Measurements from ENCODE around the gene TOGARAM1.
A peak's percentile ranks its signal among the peaks of the same experiment; 100 is the strongest.

Gene TOGARAM1, protein sequence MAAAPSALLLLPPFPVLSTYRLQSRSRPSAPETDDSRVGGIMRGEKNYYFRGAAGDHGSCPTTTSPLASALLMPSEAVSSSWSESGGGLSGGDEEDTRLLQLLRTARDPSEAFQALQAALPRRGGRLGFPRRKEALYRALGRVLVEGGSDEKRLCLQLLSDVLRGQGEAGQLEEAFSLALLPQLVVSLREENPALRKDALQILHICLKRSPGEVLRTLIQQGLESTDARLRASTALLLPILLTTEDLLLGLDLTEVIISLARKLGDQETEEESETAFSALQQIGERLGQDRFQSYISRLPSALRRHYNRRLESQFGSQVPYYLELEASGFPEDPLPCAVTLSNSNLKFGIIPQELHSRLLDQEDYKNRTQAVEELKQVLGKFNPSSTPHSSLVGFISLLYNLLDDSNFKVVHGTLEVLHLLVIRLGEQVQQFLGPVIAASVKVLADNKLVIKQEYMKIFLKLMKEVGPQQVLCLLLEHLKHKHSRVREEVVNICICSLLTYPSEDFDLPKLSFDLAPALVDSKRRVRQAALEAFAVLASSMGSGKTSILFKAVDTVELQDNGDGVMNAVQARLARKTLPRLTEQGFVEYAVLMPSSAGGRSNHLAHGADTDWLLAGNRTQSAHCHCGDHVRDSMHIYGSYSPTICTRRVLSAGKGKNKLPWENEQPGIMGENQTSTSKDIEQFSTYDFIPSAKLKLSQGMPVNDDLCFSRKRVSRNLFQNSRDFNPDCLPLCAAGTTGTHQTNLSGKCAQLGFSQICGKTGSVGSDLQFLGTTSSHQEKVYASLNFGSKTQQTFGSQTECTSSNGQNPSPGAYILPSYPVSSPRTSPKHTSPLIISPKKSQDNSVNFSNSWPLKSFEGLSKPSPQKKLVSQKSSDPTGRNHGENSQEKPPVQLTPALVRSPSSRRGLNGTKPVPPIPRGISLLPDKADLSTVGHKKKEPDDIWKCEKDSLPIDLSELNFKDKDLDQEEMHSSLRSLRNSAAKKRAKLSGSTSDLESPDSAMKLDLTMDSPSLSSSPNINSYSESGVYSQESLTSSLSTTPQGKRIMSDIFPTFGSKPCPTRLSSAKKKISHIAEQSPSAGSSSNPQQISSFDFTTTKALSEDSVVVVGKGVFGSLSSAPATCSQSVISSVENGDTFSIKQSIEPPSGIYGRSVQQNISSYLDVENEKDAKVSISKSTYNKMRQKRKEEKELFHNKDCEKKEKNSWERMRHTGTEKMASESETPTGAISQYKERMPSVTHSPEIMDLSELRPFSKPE (N-terminal part only)

GRCh38 chr14:44961554-44962333 is at the start of gene TOGARAM1, which contains the start of gene KLHL28:
Gene TOGARAM1, plus strand, starts transcription at chr14:44962190. Its CDS starts 232 bp downstream, at chr14:44962422.
Gene KLHL28, minus strand, starts transcription at chr14:44961947. Its CDS starts 16,019 bp downstream, at chr14:44945928.
- peak; percentile 100 for DNase-seq (ENCODE audit: low spot score)

- no peak for DNase-seq (ENCODE audit: low spot score)
Measured at GRCh38 chr14:44914849-44915248, 47.1 kb upstream of the TOGARAM1 start.

GRCh38 chr14:44928793-44929192 is 33.2 kb upstream of the TOGARAM1 start:
- DNase-seq (ENCODE audit: low spot score) = no peak

- no peak for DNase-seq (ENCODE audit: low spot score)
Measured at GRCh38 chr14:44935155-44935554, 26.8 kb upstream of the TOGARAM1 start.

- no peak for DNase-seq (ENCODE audit: low spot score)
Measured at GRCh38 chr14:44937547-44937946, 24.4 kb upstream of the TOGARAM1 start.

DNA sequence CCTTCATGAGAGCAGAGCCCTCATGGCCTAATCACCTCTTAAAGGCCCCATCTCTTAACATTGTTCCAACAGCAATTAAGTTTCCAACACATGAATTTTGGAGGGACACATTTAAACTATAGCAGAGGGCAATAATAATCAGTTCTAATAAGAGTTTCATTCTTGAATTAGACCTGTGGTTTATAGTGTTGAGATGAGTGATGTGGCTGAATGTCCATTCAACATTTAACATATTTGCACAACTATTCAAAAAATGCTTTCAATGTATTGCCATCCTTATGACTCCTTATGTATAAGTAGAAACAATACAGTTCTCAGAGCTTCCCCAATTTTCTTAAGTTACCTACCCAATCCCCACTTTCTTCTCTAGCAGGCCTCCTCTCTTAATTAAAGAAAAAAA is 21.8 kb upstream of the TOGARAM1 start:
- no peak for DNase-seq (ENCODE audit: low spot score)

DNA sequence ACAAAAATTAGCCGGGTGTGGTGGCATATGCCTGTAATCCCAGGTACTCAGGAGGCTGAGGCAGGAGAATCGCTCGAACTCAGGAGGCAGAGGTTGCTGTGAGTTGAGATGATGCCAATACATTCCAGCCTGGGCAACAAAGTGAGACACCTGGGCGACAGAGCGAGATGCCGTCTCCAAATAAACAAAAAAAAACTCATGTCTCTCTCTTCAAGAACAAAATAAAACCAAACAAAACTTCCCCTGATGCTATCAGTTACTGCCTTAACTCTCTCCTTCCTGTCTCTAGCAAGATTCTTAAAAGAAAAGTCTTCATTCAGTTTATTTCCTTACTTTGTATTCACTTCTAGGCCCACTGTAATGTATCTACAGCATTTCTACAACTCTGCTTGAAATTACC is 21.0 kb upstream of the TOGARAM1 start:
- DNase-seq (ENCODE audit: low spot score) = no peak

DNA sequence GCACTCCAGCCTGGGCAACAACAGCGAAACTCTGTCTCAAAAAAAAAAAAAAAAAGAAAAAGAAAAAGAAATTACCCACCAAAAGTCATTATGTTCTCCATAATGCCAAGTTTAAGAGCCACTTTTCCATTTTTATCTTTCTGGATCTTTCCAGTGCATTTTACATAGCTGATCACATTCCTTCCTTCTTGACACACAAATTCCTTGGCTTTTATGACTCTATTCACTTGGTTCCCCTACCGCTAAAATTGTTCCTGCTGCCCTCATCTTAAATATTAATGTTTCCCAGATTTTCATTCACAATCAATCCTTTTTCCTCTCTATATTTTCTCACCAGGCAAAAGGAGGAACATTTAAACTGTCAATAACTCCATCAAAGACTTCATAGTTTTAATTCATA is 20.4 kb upstream of the TOGARAM1 start:
- DNase-seq (ENCODE audit: low spot score) = no peak

DNA sequence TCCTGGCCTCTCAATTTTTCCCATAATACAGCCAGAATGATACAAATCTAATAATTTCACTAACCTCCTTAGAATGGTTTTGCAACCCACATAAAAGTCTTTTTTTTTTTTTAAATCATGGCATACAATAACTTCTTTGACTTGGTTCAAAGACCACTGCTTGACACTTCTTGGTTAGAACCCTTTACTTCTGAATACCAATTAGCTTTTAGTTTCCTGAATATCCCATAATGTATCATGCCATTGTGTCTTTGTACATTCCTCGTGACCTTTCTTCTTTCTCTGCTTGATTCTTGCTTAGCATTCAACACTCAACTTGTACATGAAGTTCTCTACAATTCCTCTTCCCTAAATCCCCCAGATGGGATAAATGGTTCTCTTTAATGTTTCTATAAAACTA is 19.6 kb upstream of the TOGARAM1 start:
- no peak for DNase-seq (ENCODE audit: low spot score)

DNA sequence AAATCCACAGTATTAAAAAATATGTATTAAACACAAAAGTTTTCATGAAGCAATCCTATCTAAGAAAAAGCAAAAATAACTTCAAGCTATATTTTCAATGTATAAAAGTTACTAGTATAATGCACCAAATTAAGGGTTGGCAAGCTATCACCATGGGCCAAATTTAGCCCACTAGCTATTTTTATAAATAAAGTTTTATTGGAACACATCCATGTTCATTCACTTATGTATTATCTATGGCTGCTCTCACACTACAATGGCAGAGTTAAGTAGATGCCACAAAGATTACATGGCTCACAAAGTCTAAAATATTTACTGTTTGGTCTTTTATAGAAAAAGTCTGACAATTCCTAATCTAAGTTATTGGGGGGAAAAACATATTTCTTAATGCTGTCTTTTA is 17.9 kb upstream of the TOGARAM1 start:
- no peak for DNase-seq (ENCODE audit: low spot score)

- no peak for DNase-seq (ENCODE audit: low spot score)
Measured at GRCh38 chr14:44945264-44945663, 16.7 kb upstream of the TOGARAM1 start.

- no peak for DNase-seq (ENCODE audit: low spot score)
Measured at GRCh38 chr14:44951051-44951450, 10.9 kb upstream of the TOGARAM1 start.

- no peak for DNase-seq (ENCODE audit: low spot score)
Measured at GRCh38 chr14:44952391-44953110, 9.4 kb upstream of the TOGARAM1 start.

GRCh38 chr14:44954750-44955149 is 7.2 kb upstream of the TOGARAM1 start:
- no peak for DNase-seq (ENCODE audit: low spot score)

- no peak for DNase-seq (ENCODE audit: low spot score)
Measured at GRCh38 chr14:44955528-44955927, 6.5 kb upstream of the TOGARAM1 start.

- DNase-seq (ENCODE audit: low spot score) = no peak
Measured at GRCh38 chr14:44956866-44957265, 5.1 kb upstream of the TOGARAM1 start.

GRCh38 chr14:44959538-44959937 is 2.5 kb upstream of the TOGARAM1 start:
- no peak for DNase-seq (ENCODE audit: low spot score)

DNA sequence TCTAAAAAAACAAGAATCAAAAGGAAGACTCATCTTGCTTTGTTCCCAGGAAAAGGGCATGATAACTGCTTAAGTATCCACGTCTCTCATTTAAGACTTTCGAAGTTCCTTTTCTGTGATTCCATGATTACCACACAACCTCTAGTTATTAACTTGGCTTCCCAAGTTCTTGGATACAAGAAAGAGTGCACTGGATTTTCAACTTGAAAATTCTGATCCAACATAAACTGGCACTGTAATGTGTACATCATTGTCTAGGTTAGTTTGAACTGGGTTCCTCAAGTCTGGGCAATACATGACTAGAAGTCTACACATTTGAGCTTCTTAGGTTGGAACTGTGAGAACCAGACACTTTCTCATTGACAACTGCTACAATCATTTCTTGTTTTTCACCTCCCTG is 1.8 kb upstream of the TOGARAM1 start:
- DNase-seq (ENCODE audit: low spot score) = no peak

- DNase-seq (ENCODE audit: low spot score) = no peak
Measured at GRCh38 chr14:44960646-44961045, 1.3 kb upstream of the TOGARAM1 start.

- DNase-seq (ENCODE audit: low spot score) = peak; percentile 58
Measured at GRCh38 chr14:44961151-44961553, 838 bp upstream of the TOGARAM1 start.
